Measurements from ENCODE around the gene AVL9. TPM values are rescaled to one million over a fixed set of nuclear protein-coding genes. Genes with fewer than 3 reads are reported as not detected.

AVL9 gene
- 75.7 and 129 TPM in 2 replicates for total RNA-seq (2011; cell fraction: chromatin; rRNA removed; ENCODE audit: low replicate concordance)
- 28.3 and 31.5 TPM in 2 replicates for total RNA-seq (2011; cell fraction: nucleolus; rRNA removed)
- 48.5 and 80.2 TPM in 2 replicates for total RNA-seq (2011; cell fraction: nucleoplasm; rRNA removed)
- total RNA-seq (2014; rRNA removed) (31.0 and 33.4 TPM in 2 replicates), total RNA-seq (2014; rRNA removed; fragmentation: Illumina TruSeq; extraction: Trizol) (39.7 and 53.2 TPM in 2 replicates), total RNA-seq (2015; rRNA removed; fragmentation: Illumina TruSeq; extraction: Trizol) (27.0 and 30.1 TPM in 2 replicates), total RNA-seq (2021) (51.7 and 66.2 TPM in 2 replicates), polyA plus RNA-seq (2011; rRNA removed) (37.0 and 39.6 TPM in 2 replicates), polyA plus RNA-seq (2014; fragmentation: Illumina TruSeq; extraction: Trizol) (28.4 and 31.2 TPM in 2 replicates), polyA plus RNA-seq (2014; fragmentation: Nextera tagmentation; extraction: Ambion mirVana) (1 to 10 TPM; 6.4 to 8.7 TPM), polyA plus RNA-seq (2014; rRNA removed) (19.2 and 19.3 TPM in 2 replicates), polyA minus RNA-seq (2011; rRNA and poly(A)+ RNA removed) (39.1 and 60.7 TPM in 2 replicates), Bru-seq, nascent RNA (percentile 86 among the genes with signal in this experiment), BruChase-seq, experiment 1, labeled RNA remaining after a 2-hour chase (percentile 92 among the genes with signal in this experiment), BruChase-seq, experiment 2, labeled RNA remaining after a 6-hour chase (percentile 90 among the genes with signal in this experiment)
- 17.0 and 22.4 TPM in 2 replicates for polyA plus RNA-seq (2011; cell fraction: cytosol; rRNA removed)
- 37.9 and 38.1 TPM in 2 replicates for polyA plus RNA-seq (2011; cell fraction: nucleus; rRNA removed)
- 26.3 and 34.7 TPM in 2 replicates for polyA plus RNA-seq (2012)
- polyA minus RNA-seq (2011; cell fraction: cytosol; rRNA and poly(A)+ RNA removed), result 17.6 and 29.5 TPM in 2 replicates
- polyA minus RNA-seq (2011; cell fraction: nucleus; rRNA and poly(A)+ RNA removed), result 19.1 and 32.4 TPM in 2 replicates
- long read RNA-seq, experiment 1, full-length matches to known transcripts, result 29 of 92 reads
- long read RNA-seq, experiment 1, partial matches to known transcripts, result 5 of 92 reads
- long read RNA-seq, experiment 1, other reads (novel, unspliced or antisense), result 58 of 92 reads
- long read RNA-seq, experiment 2, full-length matches to known transcripts, result 7 of 33 reads
- long read RNA-seq, experiment 2, partial matches to known transcripts, result 5 of 33 reads
- long read RNA-seq, experiment 2, other reads (novel, unspliced or antisense), result 21 of 33 reads
- long read RNA-seq, experiment 3, full-length matches to known transcripts, result 7 of 20 reads
- long read RNA-seq, experiment 3, partial matches to known transcripts, result 3 of 20 reads
- long read RNA-seq, experiment 3, other reads (novel, unspliced or antisense), result 10 of 20 reads

DNA sequence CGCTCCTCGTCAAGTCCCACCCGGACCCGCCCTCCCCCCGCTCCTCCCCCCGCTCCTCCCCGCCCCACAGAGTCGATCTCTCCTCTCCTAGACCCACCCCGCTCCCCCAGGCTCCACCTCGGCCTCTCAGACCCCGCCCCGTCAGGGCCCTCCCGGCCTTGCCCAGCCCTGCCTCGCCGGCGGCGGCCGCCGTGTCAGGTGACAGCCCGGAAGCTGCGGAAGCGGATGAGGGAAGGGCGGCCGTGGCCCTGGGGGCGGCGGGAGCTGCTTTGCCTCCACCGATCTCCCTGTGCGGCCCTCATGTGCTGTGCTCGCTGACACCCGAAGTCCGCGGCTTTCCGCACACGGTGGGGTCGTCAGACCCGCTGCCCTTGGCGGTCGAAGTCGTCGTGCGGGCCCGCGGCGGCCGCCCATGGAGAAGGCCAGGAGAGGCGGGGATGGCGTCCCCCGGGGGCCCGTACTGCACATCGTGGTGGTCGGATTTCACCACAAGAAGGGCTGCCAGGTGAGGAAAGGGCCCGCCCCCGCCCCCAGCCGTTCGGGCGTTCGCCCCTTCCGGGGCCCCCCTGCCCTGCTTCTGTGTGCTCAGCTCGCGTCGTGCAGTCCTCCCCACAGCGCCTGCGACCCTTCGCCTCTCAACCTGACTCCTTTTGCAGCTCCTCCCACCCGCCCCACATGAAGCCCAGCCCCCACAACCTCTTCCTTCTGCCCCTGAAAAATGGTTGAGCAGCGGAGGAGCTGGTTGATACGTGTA lies at the start of gene AVL9:
Gene AVL9, plus strand, starts transcription at position 192 of the 754 bp plus-strand sequence. Its CDS starts 221 bp downstream, at position 413.
- H3K9ac ChIP-seq (ENCODE audit: insufficient read depth in 1 of 2, low read depth in 2 of 2, low read length in 2 of 2), result peak within 1 kb of the TSS; percentile 90 to 98
- peaks cover 0 to 11% of the 10 kb centered on the region in 2 experiments; a peak in 3 of 5 replicates for H3K4me1 ChIP-seq (replicated peaks in 1 of 2; ENCODE audit: control insufficient read depth in 2 of 2, insufficient read depth in 2 of 2, low read length in 2 of 2)
- no peaks in the 10 kb centered on the region; the same call in 1 of the 2 replicates for H3K9me3 ChIP-seq (replicated peaks; ENCODE audit: control insufficient read depth, insufficient read depth, low read depth, low read length)
- H4K20me1 ChIP-seq (replicated peaks; ENCODE audit: control insufficient read depth, insufficient read depth, low read length), result no peaks in the 10 kb centered on the region
- no peaks in the 10 kb centered on the region for H3K9me1 ChIP-seq (ENCODE audit: control insufficient read depth, insufficient read depth, low read length)
- peaks cover 56% of the 10 kb centered on the region for H3K79me2 ChIP-seq (ENCODE audit: control insufficient read depth, insufficient read depth, low read length)
- FAIRE-seq, result peak; percentile 63
- peak; percentile 96 for ATAC-seq
- in situ Hi-C loops (cut with MboI) (no loop called here), intact Hi-C loops (cut with micrococcal nuclease) (loop anchor here (5.0 to 10.0 kb wide), 4 partner anchors 47 to 569 kb away; partner anchors contain the start of gene NT5C3A)
- no peaks in the 10 kb centered on the region for H3K27me3 ChIP-seq (ENCODE audit: control insufficient read depth in 2 of 2, insufficient read depth in 2 of 2, low read length in 2 of 2)
- no TSS peak for BruUV-seq (replicated peaks)
- DNase-seq (ENCODE audit: extremely low read depth in 1 of 4, low spot score in 3 of 4), result peak; percentile 96 to 98 (median 98)
- peak within 1 kb of the TSS; percentile 89 for H2AFZ ChIP-seq (ENCODE audit: low read depth, low read length)
- H3K36me3 ChIP-seq (ENCODE audit: control insufficient read depth, insufficient read depth, low read length), result peaks cover 20% of the 10 kb centered on the region; the same call in 1 of the 3 replicates
- ChIA-PET CTCF (ENCODE audit: low intra/inter-chr PET ratio) (no interaction called here), POLR2A (interaction anchor here (0.7 to 2.5 kb wide), 5 partner anchors 10 to 517 kb away, joined by 3 to 23 read pairs (median 3); no protein-coding TSS in a partner anchor)
- under 1% methylated on average over 28 of the region's 67 CpGs for WGBS (ENCODE audit: insufficient coverage, low coverage, missing lambda C conversion rate)
- peak within 1 kb of the TSS; percentile 98 for H3K27ac ChIP-seq (ENCODE audit: extremely low read depth, low read depth, low read length)
- H3K4me2 ChIP-seq (ENCODE audit: insufficient read depth, low read length), result peak within 1 kb of the TSS; percentile 88
- H3K4me3 ChIP-seq, result peak within 1 kb of the TSS; percentile 57
- TF ChIP-seq, protein P1, sequence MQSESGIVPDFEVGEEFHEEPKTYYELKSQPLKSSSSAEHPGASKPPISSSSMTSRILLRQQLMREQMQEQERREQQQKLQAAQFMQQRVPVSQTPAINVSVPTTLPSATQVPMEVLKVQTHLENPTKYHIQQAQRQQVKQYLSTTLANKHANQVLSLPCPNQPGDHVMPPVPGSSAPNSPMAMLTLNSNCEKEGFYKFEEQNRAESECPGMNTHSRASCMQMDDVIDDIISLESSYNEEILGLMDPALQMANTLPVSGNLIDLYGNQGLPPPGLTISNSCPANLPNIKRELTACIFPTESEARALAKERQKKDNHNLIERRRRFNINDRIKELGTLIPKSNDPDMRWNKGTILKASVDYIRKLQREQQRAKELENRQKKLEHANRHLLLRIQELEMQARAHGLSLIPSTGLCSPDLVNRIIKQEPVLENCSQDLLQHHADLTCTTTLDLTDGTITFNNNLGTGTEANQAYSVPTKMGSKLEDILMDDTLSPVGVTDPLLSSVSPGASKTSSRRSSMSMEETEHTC (IDR thresholded peaks at IDR 0.05), result peak; percentile 89
- peak; percentile 95 for TF ChIP-seq RBBP5 (IDR thresholded peaks at IDR 0.05; ENCODE audit: borderline replicate concordance, insufficient read depth, low read length, poor library complexity, severe bottlenecking)
- peak; percentile 87 for TF ChIP-seq GABPB1 (CRISPR knock-in tag; IDR thresholded peaks at IDR 0.05)
- TF ChIP-seq SMAD1 (IDR thresholded peaks at IDR 0.05; ENCODE audit: low read depth, low read length, partially characterized antibody), result no peak
- TF ChIP-seq, protein P2, sequence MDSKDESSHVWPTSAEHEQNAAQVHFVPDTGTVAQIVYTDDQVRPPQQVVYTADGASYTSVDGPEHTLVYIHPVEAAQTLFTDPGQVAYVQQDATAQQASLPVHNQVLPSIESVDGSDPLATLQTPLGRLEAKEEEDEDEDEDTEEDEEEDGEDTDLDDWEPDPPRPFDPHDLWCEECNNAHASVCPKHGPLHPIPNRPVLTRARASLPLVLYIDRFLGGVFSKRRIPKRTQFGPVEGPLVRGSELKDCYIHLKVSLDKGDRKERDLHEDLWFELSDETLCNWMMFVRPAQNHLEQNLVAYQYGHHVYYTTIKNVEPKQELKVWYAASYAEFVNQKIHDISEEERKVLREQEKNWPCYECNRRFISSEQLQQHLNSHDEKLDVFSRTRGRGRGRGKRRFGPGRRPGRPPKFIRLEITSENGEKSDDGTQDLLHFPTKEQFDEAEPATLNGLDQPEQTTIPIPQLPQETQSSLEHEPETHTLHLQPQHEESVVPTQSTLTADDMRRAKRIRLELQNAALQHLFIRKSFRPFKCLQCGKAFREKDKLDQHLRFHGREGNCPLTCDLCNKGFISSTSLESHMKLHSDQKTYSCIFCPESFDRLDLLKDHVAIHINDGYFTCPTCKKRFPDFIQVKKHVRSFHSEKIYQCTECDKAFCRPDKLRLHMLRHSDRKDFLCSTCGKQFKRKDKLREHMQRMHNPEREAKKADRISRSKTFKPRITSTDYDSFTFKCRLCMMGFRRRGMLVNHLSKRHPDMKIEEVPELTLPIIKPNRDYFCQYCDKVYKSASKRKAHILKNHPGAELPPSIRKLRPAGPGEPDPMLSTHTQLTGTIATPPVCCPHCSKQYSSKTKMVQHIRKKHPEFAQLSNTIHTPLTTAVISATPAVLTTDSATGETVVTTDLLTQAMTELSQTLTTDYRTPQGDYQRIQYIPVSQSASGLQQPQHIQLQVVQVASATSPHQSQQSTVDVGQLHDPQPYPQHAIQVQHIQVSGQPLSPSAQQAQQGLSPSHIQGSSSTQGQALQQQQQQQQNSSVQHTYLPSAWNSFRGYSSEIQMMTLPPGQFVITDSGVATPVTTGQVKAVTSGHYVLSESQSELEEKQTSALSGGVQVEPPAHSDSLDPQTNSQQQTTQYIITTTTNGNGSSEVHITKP (IDR thresholded peaks at IDR 0.05; ENCODE audit: partially characterized antibody), result no peak
- peak; percentile 76 for TF ChIP-seq ETV1 (tag; conservative IDR thresholded peaks at IDR 0.05; ENCODE audit: low read depth)
- peak; percentile 31 for TF ChIP-seq TBP (optimal IDR thresholded peaks at IDR 0.05; ENCODE audit: low read depth, low read length)
- TF ChIP-seq, protein P3, sequence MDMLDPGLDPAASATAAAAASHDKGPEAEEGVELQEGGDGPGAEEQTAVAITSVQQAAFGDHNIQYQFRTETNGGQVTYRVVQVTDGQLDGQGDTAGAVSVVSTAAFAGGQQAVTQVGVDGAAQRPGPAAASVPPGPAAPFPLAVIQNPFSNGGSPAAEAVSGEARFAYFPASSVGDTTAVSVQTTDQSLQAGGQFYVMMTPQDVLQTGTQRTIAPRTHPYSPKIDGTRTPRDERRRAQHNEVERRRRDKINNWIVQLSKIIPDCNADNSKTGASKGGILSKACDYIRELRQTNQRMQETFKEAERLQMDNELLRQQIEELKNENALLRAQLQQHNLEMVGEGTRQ (CRISPR knock-in tag; IDR thresholded peaks at IDR 0.05), result peak; percentile 92
- no peak for TF ChIP-seq SMAD2 (IDR thresholded peaks at IDR 0.05; ENCODE audit: low read depth, low read length)

Data from K562 (cell line).